Myocyte (in vitro differentiated cells): ENCODE data around the gene ZGLP1. TPM values are rescaled to one million over a fixed set of nuclear protein-coding genes. Genes with fewer than 3 reads are reported as not detected.

Experiments
- DNase-seq: peaks from one replicate; pipeline ENCODE4 v3.0.0-alpha.2; 2012; ENCODE audit warnings: low read depth
- total RNA-seq: library from RNA; depleted of rRNA; stranded (reverse); fragments of >200 nt; gene quantifications from 2 replicates; pipeline ENCODE4 v1.2.3, GENCODE V29; 2014

Gene ZGLP1
- total RNA-seq, 1 donor from 2014 or later: 4.2 TPM

- no peak for DNase-seq
These were observed 54.3 kb downstream of the ZGLP1 start for GRCh38 chr19:10255358-10255757.

Other genes with a start within 250 kb of the ZGLP1 start
- gene SHFL, start 223.5 kb downstream of the ZGLP1 start, total RNA-seq: 21.8 and 25.0 TPM in 2 replicates
- 0.11 TPM in 1 of 2 replicates, not detected in the other for gene ANGPTL6, start 207.1 kb downstream of the ZGLP1 start, total RNA-seq
- 24.8 and 28.3 TPM in 2 replicates for gene PPAN, start 203.5 kb downstream of the ZGLP1 start, total RNA-seq
- gene P2RY11, start 198.1 kb downstream of the ZGLP1 start, total RNA-seq: 3.1 and 4.0 TPM in 2 replicates
- gene EIF3G, start 189.9 kb downstream of the ZGLP1 start, total RNA-seq: 226 and 251 TPM in 2 replicates
- 53.8 and 70.1 TPM in 2 replicates for gene DNMT1, start 114.9 kb downstream of the ZGLP1 start, total RNA-seq
- gene S1PR2, start 78.5 kb downstream of the ZGLP1 start, total RNA-seq: 1.8 and 3.5 TPM in 2 replicates
- 64.7 and 94.3 TPM in 2 replicates for gene MRPL4, start 57.6 kb downstream of the ZGLP1 start, total RNA-seq
- 5.1 and 21.3 TPM in 2 replicates for gene ICAM1, start 38.7 kb downstream of the ZGLP1 start, total RNA-seq
- gene ICAM4, start 22.9 kb downstream of the ZGLP1 start, total RNA-seq: 1.4 and 3.2 TPM in 2 replicates
- 7.2 and 8.3 TPM in 2 replicates for gene ICAM5, start 19.9 kb downstream of the ZGLP1 start, total RNA-seq
- 39.4 and 45.8 TPM in 2 replicates for gene FDX2, start 6.2 kb upstream of the ZGLP1 start, total RNA-seq
- gene RAVER1, start 23.7 kb upstream of the ZGLP1 start, total RNA-seq: 11.9 and 12.5 TPM in 2 replicates
- 4.2 and 5.3 TPM in 2 replicates for gene ICAM3, start 29.8 kb upstream of the ZGLP1 start, total RNA-seq
- 61.6 and 67.2 TPM in 2 replicates for gene TYK2, start 70.8 kb upstream of the ZGLP1 start, total RNA-seq
- 200 and 201 TPM in 2 replicates for gene CDC37, start 93.7 kb upstream of the ZGLP1 start, total RNA-seq
- 1.1 and 1.2 TPM in 2 replicates for gene PDE4A, start 110.7 kb upstream of the ZGLP1 start, total RNA-seq
- gene KEAP1, start 193.5 kb upstream of the ZGLP1 start, total RNA-seq: 80.2 and 102 TPM in 2 replicates
- 0.21 and 1.1 TPM in 2 replicates for gene S1PR5, start 207.6 kb upstream of the ZGLP1 start, total RNA-seq
- gene ATG4D, start 234.1 kb upstream of the ZGLP1 start, total RNA-seq: 36.8 and 52.8 TPM in 2 replicates